DND-41 (cell line): ENCODE measurements around the gene IQSEC1.

ENCODE experiments used
- CTCF ChIP-seq: IDR thresholded peaks from 2 replicates; pipeline ENCODE4 v1.5.1; 2012; ENCODE audit warnings: borderline replicate concordance, low read length, moderate library complexity, mild to moderate bottlenecking; ENCODE audit not compliant: poor library complexity, severe bottlenecking; ENCODE audit errors: extremely low read depth
- EZH2 ChIP-seq: IDR thresholded peaks from 3 replicates; pipeline ENCODE4 v1.6.1; 2012; ENCODE audit warnings: borderline replicate concordance, low read depth, mild to moderate bottlenecking, moderate library complexity, low read length, inconsistent platforms; ENCODE audit not compliant: severe bottlenecking

DNA sequence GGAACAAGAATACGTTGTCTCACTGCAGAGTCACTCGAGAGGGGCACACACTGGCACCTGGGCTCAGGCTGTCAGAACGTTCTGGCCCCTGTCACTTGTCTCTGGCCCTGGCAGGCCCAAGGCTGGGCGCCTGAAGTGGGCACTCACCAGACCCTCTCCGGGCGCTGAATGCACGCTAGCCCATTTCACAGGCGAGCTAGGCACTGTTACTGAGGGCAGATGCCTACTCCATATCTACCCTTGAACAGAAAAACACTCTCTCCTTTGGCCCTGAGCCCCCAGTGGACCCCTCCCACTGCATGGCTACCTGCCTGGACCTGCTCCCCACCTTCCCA is 42.3 kb upstream of the IQSEC1 start:
- TF ChIP-seq CTCF (no peak), EZH2 (no peak)
